ENCODE data around the gene RGS19. TPM values are rescaled to one million over a fixed set of nuclear protein-coding genes. Genes with fewer than 3 reads are reported as not detected.

Gene RGS19
- total RNA-seq, 6 experiments from 2014 or later: 2.6 to 10.9 (median 5.7) TPM

DNA sequence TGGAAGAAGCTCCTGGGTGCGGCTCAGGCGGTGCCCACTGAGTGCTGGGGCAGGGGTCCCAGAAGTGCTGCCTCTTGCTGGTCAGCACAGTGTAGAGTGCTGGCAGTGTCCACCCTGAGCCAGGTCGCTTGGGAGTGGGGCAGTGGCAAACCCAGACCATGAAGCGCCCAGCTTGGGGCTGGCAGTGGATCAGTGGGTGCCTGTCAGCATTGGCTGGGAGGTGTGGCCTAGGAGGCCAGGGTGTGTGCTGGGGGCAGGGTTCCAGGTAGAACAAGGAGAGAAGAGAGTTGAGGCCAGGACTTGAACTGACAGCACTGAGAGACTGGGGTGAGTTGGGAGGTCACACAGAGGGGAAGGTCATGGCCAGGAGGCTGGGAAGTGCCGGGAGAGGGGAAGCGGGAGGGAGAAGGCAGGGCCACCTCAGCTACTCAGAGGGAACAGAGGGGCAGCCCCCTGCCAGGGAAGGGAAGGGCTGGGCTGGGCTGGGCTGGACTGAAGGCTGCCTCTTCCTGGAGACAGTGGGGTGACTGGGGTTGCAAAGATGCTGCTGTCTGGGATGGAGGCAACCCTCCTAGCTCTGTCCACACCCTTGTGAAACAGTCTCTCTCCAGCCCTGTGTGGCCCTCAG is 12.2 kb downstream of the RGS19 start:
- Histone ChIP-seq H3K9me3 (no peaks in the 10 kb centered on the region), H3K4me3 (peak overlapping the region in 1 of 3 donors; percentile 50), H3K27ac (peak overlapping the region in 1 of 3 donors; percentile 71), H3K4me1 (peaks cover 0 to 41% (median 17%) of the 10 kb centered on the region in 4 donors), H3K27me3 (no peaks in the 10 kb centered on the region), H3K36me3 (peaks cover 0 to 8% (median 0%) of the 10 kb centered on the region in 4 donors)
- ATAC-seq (no peak), DNase-seq (peak in 2 of 3 donors; percentile 76 to 80)
- intact Hi-C loops (cut with DNase I): no loop called here
- 33% methylated on average over 4 of the region's 6 CpGs for WGBS (ENCODE audit: insufficient coverage, low coverage, low lambda C conversion rate, missing lambda C conversion rate)
- TF ChIP-seq POLR2A (IDR thresholded peaks at IDR 0.05): no peak

- WGBS (ENCODE audit: insufficient coverage, low coverage, low lambda C conversion rate, missing lambda C conversion rate): 0% methylated on average over 2 of the region's 5 CpGs
- peak; percentile 77 to 92 (median 92) for DNase-seq
Measured at GRCh38 chr20:64065974-64066343, 13.4 kb downstream of the RGS19 start.

DNA sequence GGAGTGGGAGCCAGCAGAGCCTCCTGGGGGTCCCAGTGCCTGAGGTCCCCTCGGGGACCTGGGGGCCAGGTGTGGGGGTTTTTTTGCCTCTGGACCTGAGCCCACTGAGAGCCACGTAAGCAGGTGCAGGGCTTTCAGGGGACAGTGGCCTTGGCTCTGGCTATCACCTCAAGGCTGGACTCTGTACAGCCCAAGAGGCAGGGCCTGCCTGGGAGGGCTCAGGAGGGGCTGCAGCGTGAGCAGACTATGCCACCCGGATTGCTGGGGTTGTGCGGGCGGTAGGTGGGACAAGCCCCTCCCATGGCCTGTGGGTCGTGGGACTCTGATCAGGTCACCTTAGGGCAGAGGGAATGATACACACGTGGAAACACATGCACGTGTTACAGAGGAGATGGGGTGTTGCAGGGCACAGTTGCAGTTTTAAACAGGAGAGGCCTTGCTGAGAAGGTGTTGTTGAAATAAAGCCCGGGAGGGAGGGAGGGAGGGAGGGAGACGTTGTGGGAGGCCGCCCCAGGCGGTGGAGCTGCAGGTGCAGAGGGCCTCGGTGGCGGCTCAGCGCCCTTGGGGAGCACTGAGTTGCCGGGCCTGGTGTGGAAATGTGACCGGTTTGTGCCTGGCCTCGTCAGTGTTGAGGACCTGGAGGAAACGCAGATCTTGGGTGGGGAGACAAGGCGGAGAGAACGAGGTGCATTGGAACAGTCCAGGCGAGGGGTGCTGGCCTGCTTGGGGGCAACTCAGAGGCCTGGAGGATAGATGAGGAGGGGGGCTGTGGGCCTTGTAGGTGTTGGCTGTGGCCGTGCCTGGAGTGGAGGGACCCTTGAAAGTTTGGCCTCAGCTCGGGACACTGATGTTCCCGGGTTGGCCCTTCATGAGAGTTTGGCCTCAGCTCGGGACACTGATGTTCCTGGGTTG is 14.0 kb downstream of the RGS19 start:
- ATAC-seq: peak; percentile 17 to 66 (median 37)
- intact Hi-C loops (cut with DNase I): no loop called here
- Histone ChIP-seq H3K36me3 (no peaks in the 10 kb centered on the region), H3K27ac (peak overlapping the region; percentile 33 to 84 (median 60)), H3K4me1 (peaks cover 0 to 42% (median 17%) of the 10 kb centered on the region in 4 donors), H3K27me3 (no peaks in the 10 kb centered on the region), H3K9me3 (no peaks in the 10 kb centered on the region), H3K4me3 (peak overlapping the region in 1 of 3 donors; percentile 69)
- TF ChIP-seq, protein P1, sequence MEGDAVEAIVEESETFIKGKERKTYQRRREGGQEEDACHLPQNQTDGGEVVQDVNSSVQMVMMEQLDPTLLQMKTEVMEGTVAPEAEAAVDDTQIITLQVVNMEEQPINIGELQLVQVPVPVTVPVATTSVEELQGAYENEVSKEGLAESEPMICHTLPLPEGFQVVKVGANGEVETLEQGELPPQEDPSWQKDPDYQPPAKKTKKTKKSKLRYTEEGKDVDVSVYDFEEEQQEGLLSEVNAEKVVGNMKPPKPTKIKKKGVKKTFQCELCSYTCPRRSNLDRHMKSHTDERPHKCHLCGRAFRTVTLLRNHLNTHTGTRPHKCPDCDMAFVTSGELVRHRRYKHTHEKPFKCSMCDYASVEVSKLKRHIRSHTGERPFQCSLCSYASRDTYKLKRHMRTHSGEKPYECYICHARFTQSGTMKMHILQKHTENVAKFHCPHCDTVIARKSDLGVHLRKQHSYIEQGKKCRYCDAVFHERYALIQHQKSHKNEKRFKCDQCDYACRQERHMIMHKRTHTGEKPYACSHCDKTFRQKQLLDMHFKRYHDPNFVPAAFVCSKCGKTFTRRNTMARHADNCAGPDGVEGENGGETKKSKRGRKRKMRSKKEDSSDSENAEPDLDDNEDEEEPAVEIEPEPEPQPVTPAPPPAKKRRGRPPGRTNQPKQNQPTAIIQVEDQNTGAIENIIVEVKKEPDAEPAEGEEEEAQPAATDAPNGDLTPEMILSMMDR (IDR thresholded peaks at IDR 0.05): no peak
- no peak for TF ChIP-seq POLR2A (IDR thresholded peaks at IDR 0.05)
- DNase-seq: peak in 2 of 3 donors; percentile 96
- 10% methylated on average over 22 of the region's 27 CpGs for WGBS (ENCODE audit: insufficient coverage, low coverage, low lambda C conversion rate, missing lambda C conversion rate)

More at GRCh38 chr20:64065974-64066343, 13.4 kb downstream of the RGS19 start:
- H3K36me3 ChIP-seq: peaks cover 0 to 5% (median 0%) of the 10 kb centered on the region in 4 donors
- peak overlapping the region in 1 of 3 donors; percentile 84 for H3K27ac ChIP-seq
- H3K27me3 ChIP-seq: no peaks in the 10 kb centered on the region
- intact Hi-C loops (cut with DNase I): no loop called here
- H3K4me3 ChIP-seq: peak overlapping the region in 2 of 3 donors; percentile 6 to 50
- peak; percentile 50 to 63 (median 54) for ATAC-seq
- no peaks in the 10 kb centered on the region for H3K9me3 ChIP-seq
- peaks cover 0 to 42% (median 17%) of the 10 kb centered on the region in 4 donors for H3K4me1 ChIP-seq
- TF ChIP-seq, protein P1 (IDR thresholded peaks at IDR 0.05): no peak
- TF ChIP-seq POLR2A (IDR thresholded peaks at IDR 0.05): no peak

DNA sequence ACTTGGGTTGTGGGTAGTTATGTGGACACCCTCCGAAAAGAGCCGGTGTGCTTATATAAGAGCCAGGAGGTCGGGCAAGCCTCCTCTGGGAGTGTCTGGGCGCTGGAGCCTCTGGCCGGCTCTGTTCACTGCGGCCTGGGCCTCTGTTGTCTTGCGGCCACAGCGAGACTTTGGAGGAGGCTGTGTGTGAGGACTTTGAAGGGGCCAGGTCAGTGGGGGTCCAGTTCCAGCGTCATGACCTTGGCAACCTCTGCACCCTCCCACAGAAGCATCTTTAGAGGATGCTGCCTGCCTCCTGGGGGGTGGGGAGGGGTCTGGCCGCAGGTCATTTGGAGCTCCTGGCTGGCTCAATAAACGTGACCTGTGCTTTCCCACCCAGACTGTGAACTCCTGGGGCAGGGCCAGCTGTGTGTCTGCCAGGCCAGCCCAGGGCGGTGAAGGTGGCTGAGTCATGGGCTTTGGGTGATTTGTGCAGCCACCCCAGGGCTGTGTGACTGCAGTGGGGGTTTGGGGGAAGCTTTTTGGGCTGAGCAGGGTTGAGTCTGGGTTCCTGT is 15.1 kb downstream of the RGS19 start:
- DNase-seq: peak; percentile 82 to 94 (median 92)
- peak overlapping the region; percentile 33 to 84 (median 60) for H3K27ac ChIP-seq
- intact Hi-C loops (cut with DNase I): no loop called here

More for the DNA sequence above, 15.1 kb downstream of the RGS19 start:
- TF ChIP-seq, protein P1 (IDR thresholded peaks at IDR 0.05): no peak
- TF ChIP-seq POLR2A (IDR thresholded peaks at IDR 0.05): peak; percentile 19
- Histone ChIP-seq H3K4me3 (peak overlapping the region; percentile 69 to 97 (median 87)), H3K27me3 (no peaks in the 10 kb centered on the region), H3K36me3 (no peaks in the 10 kb centered on the region), H3K9me3 (no peaks in the 10 kb centered on the region), H3K4me1 (peaks cover 0 to 42% (median 17%) of the 10 kb centered on the region in 4 donors)
- ATAC-seq: peak; percentile 37 to 50 (median 44)
- 18% methylated on average over 8 of the region's 12 CpGs for WGBS (ENCODE audit: insufficient coverage, low coverage, low lambda C conversion rate, missing lambda C conversion rate)
